Testis (tissue), 3 donors: Measurements from ENCODE around the gene EXOC6. TPM values are rescaled to one million over a fixed set of nuclear protein-coding genes. Genes with fewer than 3 reads are reported as not detected.
A peak's percentile ranks its signal among the peaks of the same experiment; 100 is the strongest.

Source experiments
- DNase-seq: peaks from one replicate; pipeline ENCODE4 v3.0.0-alpha.2; 2019
- H3K27ac ChIP-seq, 2 donors: fragments of 200-600 bp; sonication (generic); one replicate each; pipeline ENCODE4 v1.5.1; 2019
- H3K27me3 ChIP-seq: fragments of 200-600 bp; sonication (generic); one replicate; pipeline ENCODE4 v1.5.1; 2019
- H3K36me3 ChIP-seq: fragments of 200-600 bp; sonication (generic); one replicate; pipeline ENCODE4 v1.5.1; 2017; ENCODE audit warnings: low read depth; ENCODE audit errors: missing control alignments
- H3K4me1 ChIP-seq: fragments of 200-600 bp; sonication (generic); one replicate; pipeline ENCODE4 v1.5.1; 2019
- H3K4me3 ChIP-seq, 2 donors: fragments of 200-600 bp; sonication (generic); one replicate each; pipeline ENCODE4 v1.5.1; 2017 to 2019
- H3K9me3 ChIP-seq: fragments of 200-600 bp; sonication (generic); one replicate; pipeline ENCODE4 v1.5.1; 2017
- POLR2A ChIP-seq: fragments of 450-650 bp; IDR thresholded peaks from one replicate; pipeline ENCODE4 v1.6.1; 2017; ENCODE audit warnings: antibody characterized with exemption, mild to moderate bottlenecking, moderate library complexity
- WGBS, 2 donors: methylation state at CpG; one replicate each; pipeline ENCODE4 v1.1.5; 2018; 5-methylcytosine and 5-hydroxymethylcytosine counted together
- intact Hi-C: fragments of 100-400 bp; cut with DNase I; formaldehyde crosslinking; loops from one replicate; pipeline ENCODE4 v1.15.1; 2023; ENCODE audit warnings: low total_unique reads
- polyA plus RNA-seq: library from polyadenylated mRNA; stranded (reverse); fragments of 350-450 nt; fragmentation: Illumina TruSeq; extraction: RNeasy Lipid Tissue Mini Kit (QIAGEN cat#74804); gene quantifications from one replicate; pipeline ENCODE4 v1.2.3, GENCODE V29; 2014; ENCODE audit warnings: low read depth, low replicate concordance; ENCODE audit not compliant: insufficient read depth
- total RNA-seq, 2 donors: library from RNA; depleted of rRNA; stranded (reverse); fragments of >200 nt; gene quantifications; one replicate each; pipeline ENCODE4 v1.2.3, GENCODE V29; 2016
- TF ChIP-seq, protein P1 (sequence below), 3 experiments: fragments of 450-650 bp in 2 of 3; fragments of 200-600 bp in 1 of 3; sonication (generic) in 1 of 3; IDR thresholded peaks; one replicate each; pipeline ENCODE4 v1.5.1; 2016 to 2019; ENCODE audit warnings: antibody characterized with exemption in 3 of 3, mild to moderate bottlenecking in 2 of 3, moderate library complexity in 1 of 3

EXOC6 gene
- total and polyA plus RNA-seq, 3 donors from 2014 or later = 13.3 to 38.5 (median 28.0) TPM

DNA sequence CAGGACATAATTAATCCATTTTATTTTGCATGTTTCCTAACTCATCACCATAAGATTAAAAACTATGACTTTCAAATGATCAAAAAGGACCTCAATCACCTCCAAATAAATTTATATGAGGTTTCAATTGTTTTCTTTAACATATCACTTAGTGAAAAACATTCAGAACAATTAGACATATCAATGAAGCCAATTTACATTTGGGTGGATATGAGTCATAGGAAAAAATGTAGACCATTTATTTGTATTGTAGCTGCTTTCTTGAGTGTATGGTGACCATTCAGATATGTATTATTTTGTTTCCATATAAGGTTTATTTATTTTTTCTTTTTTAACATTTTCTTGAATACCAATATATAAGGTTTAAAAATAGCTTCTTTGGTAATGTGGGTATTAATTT is 13.3 kb upstream of the EXOC6 start:
- DNase-seq = no peak
- Histone ChIP-seq H3K27me3 (no peaks in the 10 kb centered on the region), H3K36me3 (no peaks in the 10 kb centered on the region), H3K4me1 (peaks cover 27% of the 10 kb centered on the region), H3K4me3 (no peak overlapping the region), H3K9me3 (no peaks in the 10 kb centered on the region), H3K27ac (peak overlapping the region in 1 of 2 donors; percentile 63)
- no peak for TF ChIP-seq POLR2A
- intact Hi-C loops = no loop called here

DNA sequence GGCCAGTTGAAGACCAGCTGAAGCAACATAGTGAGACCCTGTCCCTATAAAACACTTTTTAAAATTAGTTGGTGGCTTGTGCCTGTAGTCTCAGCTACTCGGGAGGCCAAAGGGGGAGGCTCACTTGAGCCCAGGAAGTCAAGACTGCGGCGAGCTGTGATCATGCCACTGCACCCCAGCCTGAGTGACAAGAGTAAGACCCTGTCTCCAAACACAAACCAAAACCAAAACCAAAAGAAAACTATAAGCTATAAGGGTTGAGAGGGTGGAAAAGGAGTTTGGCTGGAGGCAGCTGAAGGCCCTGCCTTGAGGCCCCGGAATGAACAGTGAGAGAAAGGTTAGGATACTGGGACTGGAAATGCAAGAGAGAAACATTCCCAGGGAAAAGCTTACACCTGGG is 10.9 kb upstream of the EXOC6 start:
- TF ChIP-seq, protein P1, sequence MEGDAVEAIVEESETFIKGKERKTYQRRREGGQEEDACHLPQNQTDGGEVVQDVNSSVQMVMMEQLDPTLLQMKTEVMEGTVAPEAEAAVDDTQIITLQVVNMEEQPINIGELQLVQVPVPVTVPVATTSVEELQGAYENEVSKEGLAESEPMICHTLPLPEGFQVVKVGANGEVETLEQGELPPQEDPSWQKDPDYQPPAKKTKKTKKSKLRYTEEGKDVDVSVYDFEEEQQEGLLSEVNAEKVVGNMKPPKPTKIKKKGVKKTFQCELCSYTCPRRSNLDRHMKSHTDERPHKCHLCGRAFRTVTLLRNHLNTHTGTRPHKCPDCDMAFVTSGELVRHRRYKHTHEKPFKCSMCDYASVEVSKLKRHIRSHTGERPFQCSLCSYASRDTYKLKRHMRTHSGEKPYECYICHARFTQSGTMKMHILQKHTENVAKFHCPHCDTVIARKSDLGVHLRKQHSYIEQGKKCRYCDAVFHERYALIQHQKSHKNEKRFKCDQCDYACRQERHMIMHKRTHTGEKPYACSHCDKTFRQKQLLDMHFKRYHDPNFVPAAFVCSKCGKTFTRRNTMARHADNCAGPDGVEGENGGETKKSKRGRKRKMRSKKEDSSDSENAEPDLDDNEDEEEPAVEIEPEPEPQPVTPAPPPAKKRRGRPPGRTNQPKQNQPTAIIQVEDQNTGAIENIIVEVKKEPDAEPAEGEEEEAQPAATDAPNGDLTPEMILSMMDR (IDR thresholded peaks at IDR 0.05) = no peak
- no peak for TF ChIP-seq POLR2A
- 71 to 91% methylated on average over 4 of the region's 4 CpGs for WGBS, 2 donors
- intact Hi-C loops = no loop called here
- Histone ChIP-seq H3K36me3 (no peaks in the 10 kb centered on the region), H3K27ac (no peak overlapping the region), H3K4me1 (peaks cover 27% of the 10 kb centered on the region), H3K27me3 (no peaks in the 10 kb centered on the region), H3K4me3 (no peak overlapping the region), H3K9me3 (no peaks in the 10 kb centered on the region)
- DNase-seq = no peak

DNA sequence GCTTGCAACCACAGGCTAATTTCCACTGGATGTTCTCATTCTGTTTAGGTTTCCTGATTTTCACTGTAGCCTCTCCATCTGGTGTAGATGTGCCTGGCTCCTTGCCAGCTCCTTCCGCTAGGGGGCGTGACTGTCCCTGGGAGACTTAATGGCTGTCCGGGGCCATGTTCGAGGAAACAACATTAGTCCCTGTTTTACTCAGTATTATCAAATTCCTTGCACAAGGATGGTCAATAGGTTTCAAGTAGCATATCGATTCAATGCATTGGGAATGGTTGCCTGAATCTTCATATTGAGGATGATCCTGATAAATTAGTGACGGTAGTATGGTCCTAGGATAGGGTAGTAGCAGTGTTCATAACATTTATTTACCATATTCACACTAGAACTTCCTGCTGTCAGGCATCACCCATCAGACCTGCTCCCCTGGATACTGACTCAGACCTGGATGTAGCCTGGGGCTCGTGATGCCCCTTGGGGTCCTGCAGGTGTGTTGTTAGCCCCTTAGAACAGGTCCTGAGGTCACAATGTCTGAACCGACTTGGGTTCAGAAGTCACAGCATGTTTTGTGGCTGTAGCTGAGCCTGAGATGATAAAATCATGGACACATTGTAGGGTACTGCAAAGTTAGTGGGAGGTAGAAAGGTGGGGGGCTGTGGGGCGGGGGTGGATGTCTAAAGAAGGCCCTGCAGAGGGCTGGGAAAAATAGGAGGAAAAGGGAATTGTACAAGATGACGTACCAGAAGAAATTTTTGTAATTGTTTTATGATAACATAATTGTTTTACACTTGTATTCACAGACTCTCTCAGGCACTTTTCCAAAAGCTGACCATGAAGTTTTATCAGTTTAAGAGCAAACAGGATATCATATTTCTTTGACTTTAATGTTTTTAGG is 8.9 kb upstream of the EXOC6 start:
- TF ChIP-seq POLR2A = no peak
- TF ChIP-seq, protein P1 (IDR thresholded peaks at IDR 0.05) = peak in 2 of 3 experiments; percentile 7 to 36
- Histone ChIP-seq H3K36me3 (no peaks in the 10 kb centered on the region), H3K27me3 (no peaks in the 10 kb centered on the region), H3K4me1 (peaks cover 17% of the 10 kb centered on the region), H3K27ac (peak overlapping the region; percentile 61 to 67), H3K4me3 (no peak overlapping the region), H3K9me3 (no peaks in the 10 kb centered on the region)
- DNase-seq = peak; percentile 73
- intact Hi-C loops = no loop called here
- WGBS, 2 donors = 32 to 46% methylated on average over 10 of the region's 10 CpGs

DNA sequence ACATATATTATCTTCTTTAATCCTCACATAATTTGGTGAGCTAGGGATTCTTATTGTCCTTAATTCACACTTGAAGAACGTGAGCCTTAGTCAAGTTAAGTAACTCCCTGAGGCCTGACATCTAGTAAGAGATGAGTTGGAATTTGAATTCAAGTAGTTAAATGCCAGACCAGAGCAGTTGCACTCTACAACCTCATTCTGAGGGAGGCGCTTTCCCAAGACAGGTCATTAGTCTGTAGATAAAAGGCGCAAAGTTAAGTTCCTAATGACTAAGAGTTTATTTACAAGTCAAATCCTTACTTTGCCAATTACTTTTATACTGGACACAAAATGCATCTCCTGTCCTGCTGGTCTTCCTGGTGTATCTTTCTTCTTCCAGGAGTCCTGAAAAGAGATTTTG is 3.6 kb upstream of the EXOC6 start:
- WGBS, 2 donors = 66 to 68% methylated on average over 3 of the region's 3 CpGs
- Histone ChIP-seq H3K36me3 (no peaks in the 10 kb centered on the region), H3K27me3 (no peaks in the 10 kb centered on the region), H3K4me3 (no peak overlapping the region), H3K27ac (no peak overlapping the region), H3K4me1 (no peaks in the 10 kb centered on the region), H3K9me3 (no peaks in the 10 kb centered on the region)
- TF ChIP-seq, protein P1 (IDR thresholded peaks at IDR 0.05) = no peak
- no peak for TF ChIP-seq POLR2A
- intact Hi-C loops = no loop called here
- no peak for DNase-seq

DNA sequence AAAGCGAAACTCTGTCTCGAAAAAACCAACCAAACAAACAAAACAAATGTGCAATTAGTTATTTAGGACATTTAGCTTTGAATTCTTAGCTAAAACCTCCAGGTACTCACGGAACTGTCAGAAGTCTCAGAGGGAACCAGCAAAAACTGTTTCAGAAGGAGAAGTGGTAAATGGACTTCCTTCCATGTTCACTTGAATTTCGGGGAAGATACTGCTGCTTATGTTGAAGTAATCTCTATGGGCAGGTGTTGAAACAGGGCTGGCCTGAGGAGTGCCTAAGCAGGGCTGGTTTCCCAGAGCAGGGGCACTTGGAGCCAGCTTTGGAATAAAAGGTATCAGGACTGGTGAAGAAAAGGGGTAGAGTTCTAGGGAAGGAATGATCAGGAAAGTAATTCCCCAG is 2.4 kb upstream of the EXOC6 start:
- 88 to 90% methylated on average over 4 of the region's 4 CpGs for WGBS, 2 donors
- no peak for TF ChIP-seq POLR2A
- TF ChIP-seq, protein P1 (IDR thresholded peaks at IDR 0.05) = no peak
- no peaks in the 10 kb centered on the region for H3K36me3 ChIP-seq
- no peaks in the 10 kb centered on the region for H3K27me3 ChIP-seq
- no peak overlapping the region for H3K4me3 ChIP-seq
- intact Hi-C loops = no loop called here
- no peaks in the 10 kb centered on the region for H3K9me3 ChIP-seq
- DNase-seq = no peak
- H3K27ac ChIP-seq = no peak overlapping the region
- no peaks in the 10 kb centered on the region for H3K4me1 ChIP-seq
